HG02973 (cell line): ENCODE results near the gene HS3ST4.
"Not testable (repeated sequence)": the region's sequence is repeated elsewhere in the genome, so short reads cannot be mapped to it uniquely, and the experiment has no call there.

Source experiments
- ATAC-seq: cut with Tn5 transposase; IDR thresholded peaks from one replicate; pipeline ENCODE4 v1.9.1; 2021; ENCODE audit warnings: moderate library complexity; ENCODE audit not compliant: unreplicated experiment

HS3ST4 gene

GRCh38 chr16:25729188-25729915, 37.6 kb downstream of the HS3ST4 start:
- ATAC-seq: no peak

DNA sequence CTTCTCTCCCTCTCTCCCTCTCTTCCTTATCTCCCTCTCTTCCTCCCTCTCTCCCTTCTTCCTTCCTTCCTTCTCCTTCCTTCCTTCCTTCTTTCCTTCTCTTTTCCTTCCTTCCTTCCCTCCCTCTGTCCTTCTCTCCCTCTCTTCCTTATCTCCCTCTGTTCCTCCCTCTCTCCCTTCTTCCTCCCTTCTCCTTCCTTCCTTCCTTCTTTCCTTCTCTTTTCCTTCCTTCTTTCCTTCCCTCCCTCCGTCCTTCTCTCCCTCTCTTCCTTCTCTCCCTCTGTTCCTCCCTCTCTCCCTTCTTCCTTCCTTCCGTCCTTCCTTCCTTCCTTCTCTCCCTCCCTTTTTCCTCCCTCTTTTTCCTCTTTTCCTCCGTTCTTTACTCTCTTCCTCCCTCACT, 38.6 kb downstream of the HS3ST4 start:
- ATAC-seq: no peak

GRCh38 chr16:25734430-25735385, 42.9 kb downstream of the HS3ST4 start:
- no peak for ATAC-seq

DNA sequence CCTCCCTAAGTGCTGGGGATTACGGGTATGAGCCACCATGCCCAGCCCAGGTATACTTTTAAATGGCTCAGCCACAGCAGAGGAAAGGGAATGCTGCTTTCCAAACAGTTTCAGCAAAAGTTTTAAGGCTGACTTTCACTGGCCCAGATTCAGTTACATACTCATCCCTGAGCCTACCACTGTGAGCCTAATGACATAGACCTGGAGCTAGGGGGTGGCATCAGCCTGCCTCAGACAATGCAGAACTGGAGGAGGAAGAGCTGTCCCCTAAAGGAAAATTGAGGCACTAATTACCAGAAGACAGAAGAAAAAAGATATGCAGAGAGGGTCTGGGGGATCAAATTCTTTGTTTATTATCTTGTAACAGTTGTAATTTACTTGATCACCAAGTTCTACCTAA, 43.9 kb downstream of the HS3ST4 start:
- no peak for ATAC-seq

- no peak for ATAC-seq
Measured at GRCh38 chr16:25747160-25747758, 55.5 kb downstream of the HS3ST4 start.

DNA sequence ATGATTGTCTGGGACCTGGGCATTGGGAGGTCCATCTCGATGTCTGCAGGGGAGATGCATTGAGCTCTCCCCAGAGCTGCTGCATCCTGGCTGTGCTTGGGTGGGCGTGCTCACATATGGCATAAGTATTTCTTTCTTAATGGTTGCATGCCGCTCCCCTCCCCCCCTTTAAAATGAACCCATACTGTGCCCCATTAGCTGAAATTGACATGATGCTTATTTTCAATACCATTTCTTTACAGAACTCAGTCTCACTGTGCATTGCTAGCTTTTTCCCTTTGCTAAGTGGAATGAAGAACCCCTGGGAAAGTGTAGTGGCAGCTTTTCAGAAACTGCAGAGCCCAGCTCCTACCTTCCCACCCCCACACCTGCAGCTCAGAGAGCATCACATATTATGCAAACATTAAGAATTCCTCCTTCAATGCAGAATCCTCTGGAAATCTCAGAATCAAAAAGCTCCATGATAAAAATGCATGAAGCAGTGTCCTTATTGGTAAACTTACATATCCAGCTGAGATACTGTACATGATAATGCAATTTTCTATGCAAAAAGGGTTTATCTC, 56.4 kb downstream of the HS3ST4 start:
- ATAC-seq: no peak

DNA sequence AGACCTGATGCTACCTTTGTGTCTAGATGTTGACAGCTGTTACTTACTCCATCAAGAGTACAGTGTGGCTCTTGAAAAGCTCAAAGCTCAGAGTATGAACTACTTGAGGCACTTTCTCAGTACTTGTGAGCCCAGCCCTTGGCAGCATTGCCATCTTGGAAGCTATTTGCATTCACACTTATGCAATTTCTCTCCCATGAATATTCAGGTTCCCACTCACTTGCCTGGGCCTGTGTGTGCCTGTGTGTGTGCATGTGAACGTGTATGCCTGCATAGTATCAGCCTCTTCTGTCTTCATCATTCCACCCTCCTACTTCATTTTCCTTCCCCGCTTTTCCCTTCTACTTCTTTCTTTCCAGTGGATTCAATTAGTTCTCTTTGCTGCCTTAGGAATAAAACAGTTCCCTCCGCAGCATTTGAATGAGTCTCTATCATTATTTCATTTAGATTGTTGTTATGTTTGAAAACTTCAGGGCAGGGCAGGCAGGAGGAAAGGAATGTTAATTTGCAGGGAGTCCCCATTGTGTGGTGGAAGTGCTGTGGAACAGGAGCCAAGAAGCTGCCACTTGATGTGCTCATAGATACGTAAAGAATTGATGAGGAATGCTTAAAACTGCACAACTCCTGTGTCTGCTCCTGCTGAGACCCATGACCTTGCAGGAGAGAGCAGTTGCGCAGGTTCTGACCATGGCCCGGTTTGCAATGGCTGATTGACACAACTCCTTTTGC, 58.9 kb downstream of the HS3ST4 start:
- ATAC-seq: no peak

GRCh38 chr16:25751230-25751835, 59.6 kb downstream of the HS3ST4 start:
- no peak for ATAC-seq

DNA sequence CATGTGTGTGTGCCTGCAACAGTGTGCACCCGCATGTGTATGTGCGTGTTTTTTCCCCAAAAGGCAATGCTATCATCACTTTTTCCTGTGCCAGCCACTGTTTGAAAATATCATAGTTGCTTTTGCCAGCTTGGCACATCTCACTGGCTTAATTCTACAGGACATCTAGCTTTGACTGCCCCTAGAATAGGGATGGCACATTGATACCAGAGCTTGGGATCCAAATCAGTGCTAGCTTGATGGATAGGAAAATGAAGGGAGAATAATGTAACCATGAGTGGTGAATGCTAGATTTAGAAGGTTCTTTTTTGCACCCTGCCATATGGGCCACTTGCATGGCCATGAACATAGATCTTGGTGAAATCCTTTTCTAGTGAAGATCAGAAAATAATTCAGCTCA, 72.7 kb downstream of the HS3ST4 start:
- no peak for ATAC-seq

DNA sequence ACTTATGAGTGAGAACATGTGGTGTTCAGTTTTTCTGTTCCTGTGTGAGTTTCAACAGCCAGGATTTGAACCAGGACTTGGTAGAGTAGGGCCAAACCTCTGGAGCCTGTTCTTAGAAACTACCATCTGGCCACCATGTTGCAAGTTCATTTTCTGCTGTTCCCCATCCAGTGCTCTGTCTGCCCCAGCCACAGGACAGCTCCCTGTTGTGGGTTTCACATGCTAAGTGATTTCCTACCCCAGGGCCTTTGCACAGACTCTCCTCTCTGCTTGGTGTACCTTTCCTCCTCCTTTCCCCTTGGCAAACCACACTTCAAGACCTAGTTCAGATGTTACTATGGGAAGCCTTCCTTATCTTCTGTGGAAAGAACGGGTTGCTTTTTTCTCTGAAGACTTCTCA, 79.5 kb downstream of the HS3ST4 start:
- ATAC-seq: no peak

DNA sequence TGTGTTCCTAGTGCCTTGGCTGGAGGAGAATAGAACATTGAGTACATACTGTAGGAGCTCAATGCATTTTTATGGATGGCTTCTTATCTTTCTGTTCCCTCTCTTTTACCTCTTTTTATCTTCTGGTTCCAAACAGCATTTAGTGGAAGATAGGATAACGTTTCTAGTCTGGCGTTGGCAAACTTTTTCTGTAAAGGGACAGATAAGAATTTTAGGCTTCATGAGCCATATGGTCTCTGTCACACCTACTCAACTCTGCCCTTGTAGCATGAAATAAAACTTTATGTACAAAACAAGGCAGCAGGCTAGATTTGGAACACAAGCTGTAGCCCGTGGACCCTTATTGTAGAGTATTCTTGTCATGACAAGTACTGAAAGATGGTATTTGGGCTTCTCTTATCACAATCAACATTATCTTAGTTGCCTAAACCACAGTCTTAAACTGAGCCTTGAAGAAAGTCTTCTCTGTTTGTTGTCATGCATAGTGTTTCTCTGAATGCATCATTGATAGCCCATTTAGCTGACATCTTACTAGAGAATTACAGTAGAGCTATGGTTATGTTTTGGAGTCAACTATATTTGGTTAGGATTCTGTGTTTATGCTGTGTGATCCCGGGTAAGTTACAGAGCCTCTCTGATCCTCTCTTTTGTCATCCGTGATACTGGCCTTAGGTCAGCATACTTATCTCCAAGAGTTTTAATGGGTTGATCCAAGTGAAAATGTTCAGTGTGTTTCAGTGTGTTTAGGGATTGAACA, 80.2 kb downstream of the HS3ST4 start:
- ATAC-seq: no peak

GRCh38 chr16:25776214-25776613, 84.5 kb downstream of the HS3ST4 start:
- not testable (repeated sequence) for ATAC-seq

DNA sequence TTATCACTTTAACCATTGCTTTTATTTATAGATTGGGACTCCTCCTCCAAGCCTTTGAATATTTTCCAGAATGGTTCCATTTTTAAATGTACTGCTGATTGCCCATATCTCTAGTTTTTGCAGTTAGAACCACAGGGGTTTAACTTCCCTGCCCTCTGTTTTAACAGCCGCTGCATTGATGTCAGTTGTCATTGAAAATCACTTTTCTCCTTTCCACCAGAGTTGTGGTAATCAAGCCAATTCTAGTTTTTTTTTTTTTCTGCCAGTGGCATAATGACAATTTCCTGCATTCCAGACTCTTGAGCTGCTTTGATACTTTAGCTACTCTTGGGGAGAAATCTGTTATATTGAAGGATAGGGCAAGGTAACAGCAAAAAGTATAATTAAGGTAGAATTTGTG, 91.5 kb downstream of the HS3ST4 start:
- no peak for ATAC-seq

GRCh38 chr16:25785361-25785760, 93.6 kb downstream of the HS3ST4 start:
- ATAC-seq: no peak

DNA sequence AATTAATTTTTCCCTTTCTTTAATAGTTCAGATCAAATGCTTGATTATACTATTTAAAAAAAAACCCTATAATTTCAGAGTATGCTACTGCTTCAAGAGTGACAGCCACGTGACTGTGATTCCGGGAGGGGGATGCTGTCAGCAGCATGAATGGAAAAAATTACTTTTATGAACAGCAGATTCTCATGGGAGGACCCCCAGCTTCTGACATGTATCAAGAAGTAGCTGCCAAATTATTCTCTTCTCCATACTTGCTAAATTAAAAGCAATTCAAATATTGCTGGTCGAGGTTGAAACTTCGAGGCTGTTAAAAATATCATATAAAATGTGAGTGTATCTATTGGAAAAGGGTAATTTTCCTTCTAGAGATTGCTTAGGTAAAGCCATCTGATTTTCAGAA, 95.0 kb downstream of the HS3ST4 start:
- no peak for ATAC-seq

GRCh38 chr16:25788637-25789036, 96.9 kb downstream of the HS3ST4 start:
- ATAC-seq: no peak

- no peak for ATAC-seq
Measured at GRCh38 chr16:25796239-25796638, 104.5 kb downstream of the HS3ST4 start.

DNA sequence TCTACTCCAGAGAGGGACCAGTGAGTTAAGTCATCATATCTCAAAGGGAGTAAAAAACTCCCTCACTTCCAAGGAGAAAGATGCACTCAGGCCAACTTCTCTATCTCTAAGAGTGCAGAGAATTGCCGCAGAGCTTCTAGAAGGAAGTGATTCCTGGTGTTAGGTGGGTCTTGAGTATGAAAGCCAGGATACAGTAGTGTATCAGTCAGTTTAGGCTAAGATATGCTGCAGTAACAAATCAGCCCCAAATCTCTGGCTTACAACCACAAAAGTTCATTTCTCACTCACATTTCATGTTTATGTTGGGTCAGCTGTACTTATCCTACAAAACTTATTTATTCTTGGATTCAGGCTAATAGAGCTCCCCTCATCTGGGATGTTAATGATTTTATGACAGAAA, 106.3 kb downstream of the HS3ST4 start:
- no peak for ATAC-seq

- no peak for ATAC-seq
Measured at GRCh38 chr16:25799816-25800215, 108.1 kb downstream of the HS3ST4 start.

GRCh38 chr16:25812215-25812614, 120.5 kb downstream of the HS3ST4 start:
- ATAC-seq: no peak
